WTC11 (cell line): Measurements from ENCODE around the gene DUS1L. TPM values are rescaled to one million over a fixed set of nuclear protein-coding genes. Genes with fewer than 3 reads are reported as not detected.

ENCODE experiments used
- ATAC-seq: fragments of 200-7000 bp; cut with Tn5 transposase; 2 replicates; pipeline ENCODE4 v1.10.0; 2021; ENCODE audit warnings: mild to moderate bottlenecking, moderate library complexity
- CTCF ChIA-PET: fragments of 300-600 bp; sonication (Branson Sonifier 250); formaldehyde crosslinking; loops from one replicate; lab custom pipeline; 2021; ENCODE audit warnings: antibody characterized with exemption; lab: Charles Lee
- POLR2A ChIA-PET: fragments of 350-600 bp; sonication (Branson Sonifier 250); formaldehyde crosslinking; loops from one replicate; lab custom pipeline; 2021; ENCODE audit warnings: antibody characterized with exemption; lab: Charles Lee
- DNase-seq: peaks from one replicate; pipeline ENCODE4 v3.0.0; 2021; ENCODE audit warnings: low spot score
- H3K27ac Mint-ChIP-seq: 2 replicates; pipeline ENCODE4 v1.8.0; 2021; ENCODE audit warnings: mixed read lengths
- H3K27me3 Mint-ChIP-seq: 2 replicates; pipeline ENCODE4 v1.8.0; 2021; ENCODE audit warnings: low read depth, mild to moderate bottlenecking, moderate library complexity, mixed read lengths
- H3K36me3 Mint-ChIP-seq: 2 replicates; pipeline ENCODE4 v1.8.0; 2021; ENCODE audit warnings: mixed read lengths
- H3K4me1 Mint-ChIP-seq: 2 replicates; pipeline ENCODE4 v1.8.0; 2022; ENCODE audit warnings: mixed read lengths
- H3K4me3 Mint-ChIP-seq: 2 replicates; pipeline ENCODE4 v1.8.0; 2021; ENCODE audit warnings: mild to moderate bottlenecking, moderate library complexity, mixed read lengths
- H3K9me3 Mint-ChIP-seq: 2 replicates; pipeline ENCODE4 v1.8.0; 2021; ENCODE audit warnings: mixed read lengths
- ELF4 ChIP-seq: sonication (generic); formaldehyde crosslinking; IDR thresholded peaks from 2 replicates; pipeline ENCODE4 v1.8.1; 2022; ENCODE audit warnings: low read depth, mild to moderate bottlenecking, moderate library complexity, missing genetic modification reagents
- HMGA2 ChIP-seq: fragments of 250-450 bp; sonication (Bioruptor Pico); IDR thresholded peaks from 2 replicates; pipeline ENCODE4 v1.4.0; 2021; ENCODE audit warnings: mild to moderate bottlenecking, moderate library complexity
- IRF2 ChIP-seq: sonication (generic); formaldehyde crosslinking; IDR thresholded peaks from 2 replicates; pipeline ENCODE4 v1.8.0; 2022; ENCODE audit warnings: low read depth, missing genetic modification reagents, borderline replicate concordance
- JUN ChIP-seq: sonication (generic); formaldehyde crosslinking; IDR thresholded peaks from 2 replicates; pipeline ENCODE4 v1.8.0; 2023; ENCODE audit warnings: mild to moderate bottlenecking, missing genetic modification reagents
- NR1H2 ChIP-seq: sonication (generic); formaldehyde crosslinking; IDR thresholded peaks from 2 replicates; pipeline ENCODE4 v1.9.0; 2021; ENCODE audit warnings: mild to moderate bottlenecking, moderate library complexity, missing genetic modification reagents
- RELA ChIP-seq: sonication (generic); formaldehyde crosslinking; IDR thresholded peaks from 2 replicates; pipeline ENCODE4 v1.8.1; 2022; ENCODE audit warnings: missing genetic modification reagents, mild to moderate bottlenecking, borderline replicate concordance
- SMAD4 ChIP-seq: sonication (generic); formaldehyde crosslinking; IDR thresholded peaks from 2 replicates; pipeline ENCODE4 v1.8.0; 2022; ENCODE audit warnings: mild to moderate bottlenecking, missing genetic modification reagents
- ZNF263 ChIP-seq: sonication (generic); formaldehyde crosslinking; IDR thresholded peaks from 2 replicates; pipeline ENCODE4 v1.8.1; 2022; ENCODE audit warnings: low read depth, mild to moderate bottlenecking, moderate library complexity, missing genetic modification reagents
- ZNF396 ChIP-seq: fragments of 250-450 bp; sonication (Bioruptor Pico); IDR thresholded peaks from 2 replicates; pipeline ENCODE4 v1.8.0; 2021; ENCODE audit warnings: mild to moderate bottlenecking, moderate library complexity, borderline replicate concordance
- total RNA-seq: library from RNA; stranded (reverse); gene quantifications from 3 replicates; pipeline ENCODE4 v1.2.3, GENCODE V29; 2021
- TF ChIP-seq, protein P1 (sequence below): sonication (generic); formaldehyde crosslinking; IDR thresholded peaks from 2 replicates; pipeline ENCODE4 v1.8.1; 2022; ENCODE audit warnings: missing genetic modification reagents, borderline replicate concordance
- TF ChIP-seq, protein P2 (sequence below): sonication (generic); formaldehyde crosslinking; IDR thresholded peaks from 2 replicates; pipeline ENCODE4 v1.8.1; 2023; ENCODE audit warnings: mild to moderate bottlenecking, missing genetic modification reagents, moderate library complexity
- TF ChIP-seq, protein P3 (sequence below): fragments of 250-450 bp; sonication (Bioruptor Pico); IDR thresholded peaks from 2 replicates; pipeline ENCODE4 v2.1.2; 2022; ENCODE audit warnings: mild to moderate bottlenecking, moderate library complexity
- TF ChIP-seq, protein P4 (sequence below): sonication (generic); formaldehyde crosslinking; conservative IDR thresholded peaks from 2 replicates; pipeline ENCODE4 v1.8.1; 2023; ENCODE audit warnings: mild to moderate bottlenecking, low read depth, missing genetic modification reagents, moderate library complexity
- TF ChIP-seq, protein P5 (sequence below): sonication (generic); formaldehyde crosslinking; IDR thresholded peaks from 2 replicates; pipeline ENCODE4 v1.8.1; 2023; ENCODE audit warnings: mild to moderate bottlenecking, missing genetic modification reagents, borderline replicate concordance

DUS1L gene
- total RNA-seq, 1 experiment from 2014 or later = 120 TPM

DNA sequence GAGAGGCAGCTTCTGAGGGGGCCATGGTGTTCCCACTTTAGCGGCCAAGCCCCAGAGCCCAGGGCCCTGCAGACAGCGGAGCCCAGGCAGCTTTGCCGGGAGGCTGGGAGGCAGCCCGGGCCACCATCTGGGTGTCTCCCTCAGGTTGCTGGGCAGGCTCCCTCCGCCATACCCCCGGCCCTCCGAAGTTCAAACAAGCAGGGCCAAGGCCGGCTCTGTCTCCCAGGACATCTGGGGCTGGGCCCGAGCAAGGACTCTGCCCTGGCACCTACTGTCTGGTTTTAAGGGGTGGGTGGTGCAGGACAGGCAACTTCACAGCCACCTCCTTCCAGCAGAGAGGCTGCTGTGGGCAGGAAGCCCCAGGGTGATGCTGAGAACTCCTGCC is 2.6 kb downstream of the DUS1L start:
- DNase-seq (no peak), ATAC-seq (no peak)
- TF ChIP-seq HMGA2 (CRISPR knock-in tag) (no peak), JUN (CRISPR knock-in tag) (no peak), IRF2 (CRISPR knock-in tag) (no peak), SMAD4 (CRISPR knock-in tag) (no peak)
- TF ChIP-seq, protein P1, sequence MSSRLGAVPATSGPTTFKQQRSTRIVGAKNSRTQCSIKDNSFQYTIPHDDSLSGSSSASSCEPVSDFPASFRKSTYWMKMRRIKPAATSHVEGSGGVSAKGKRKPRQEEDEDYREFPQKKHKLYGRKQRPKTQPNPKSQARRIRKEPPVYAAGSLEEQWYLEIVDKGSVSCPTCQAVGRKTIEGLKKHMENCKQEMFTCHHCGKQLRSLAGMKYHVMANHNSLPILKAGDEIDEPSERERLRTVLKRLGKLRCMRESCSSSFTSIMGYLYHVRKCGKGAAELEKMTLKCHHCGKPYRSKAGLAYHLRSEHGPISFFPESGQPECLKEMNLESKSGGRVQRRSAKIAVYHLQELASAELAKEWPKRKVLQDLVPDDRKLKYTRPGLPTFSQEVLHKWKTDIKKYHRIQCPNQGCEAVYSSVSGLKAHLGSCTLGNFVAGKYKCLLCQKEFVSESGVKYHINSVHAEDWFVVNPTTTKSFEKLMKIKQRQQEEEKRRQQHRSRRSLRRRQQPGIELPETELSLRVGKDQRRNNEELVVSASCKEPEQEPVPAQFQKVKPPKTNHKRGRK (CRISPR knock-in tag) = no peak
- TF ChIP-seq, protein P2, sequence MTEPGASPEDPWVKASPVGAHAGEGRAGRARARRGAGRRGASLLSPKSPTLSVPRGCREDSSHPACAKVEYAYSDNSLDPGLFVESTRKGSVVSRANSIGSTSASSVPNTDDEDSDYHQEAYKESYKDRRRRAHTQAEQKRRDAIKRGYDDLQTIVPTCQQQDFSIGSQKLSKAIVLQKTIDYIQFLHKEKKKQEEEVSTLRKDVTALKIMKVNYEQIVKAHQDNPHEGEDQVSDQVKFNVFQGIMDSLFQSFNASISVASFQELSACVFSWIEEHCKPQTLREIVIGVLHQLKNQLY = no peak
- Mint-ChIP-seq H3K4me3 (no peak overlapping the region), H3K36me3 (peaks cover 3% of the 10 kb centered on the region; the same call in 1 of the 2 replicates), H3K9me3 (no peaks in the 10 kb centered on the region), H3K27ac (no peak overlapping the region), H3K27me3 (no peaks in the 10 kb centered on the region), H3K4me1 (0 out of 2 replicates have a peak, but pooled peaks cover 2% of the 10 kb centered on the region)
- CTCF ChIA-PET = interaction anchor here (2.2 to 2.6 kb wide), 2 partner anchors 25 to 33 kb away, joined by 7 to 19 read pairs; partner anchors contain the start of gene DCXR
- POLR2A ChIA-PET = no interaction called here

DNA sequence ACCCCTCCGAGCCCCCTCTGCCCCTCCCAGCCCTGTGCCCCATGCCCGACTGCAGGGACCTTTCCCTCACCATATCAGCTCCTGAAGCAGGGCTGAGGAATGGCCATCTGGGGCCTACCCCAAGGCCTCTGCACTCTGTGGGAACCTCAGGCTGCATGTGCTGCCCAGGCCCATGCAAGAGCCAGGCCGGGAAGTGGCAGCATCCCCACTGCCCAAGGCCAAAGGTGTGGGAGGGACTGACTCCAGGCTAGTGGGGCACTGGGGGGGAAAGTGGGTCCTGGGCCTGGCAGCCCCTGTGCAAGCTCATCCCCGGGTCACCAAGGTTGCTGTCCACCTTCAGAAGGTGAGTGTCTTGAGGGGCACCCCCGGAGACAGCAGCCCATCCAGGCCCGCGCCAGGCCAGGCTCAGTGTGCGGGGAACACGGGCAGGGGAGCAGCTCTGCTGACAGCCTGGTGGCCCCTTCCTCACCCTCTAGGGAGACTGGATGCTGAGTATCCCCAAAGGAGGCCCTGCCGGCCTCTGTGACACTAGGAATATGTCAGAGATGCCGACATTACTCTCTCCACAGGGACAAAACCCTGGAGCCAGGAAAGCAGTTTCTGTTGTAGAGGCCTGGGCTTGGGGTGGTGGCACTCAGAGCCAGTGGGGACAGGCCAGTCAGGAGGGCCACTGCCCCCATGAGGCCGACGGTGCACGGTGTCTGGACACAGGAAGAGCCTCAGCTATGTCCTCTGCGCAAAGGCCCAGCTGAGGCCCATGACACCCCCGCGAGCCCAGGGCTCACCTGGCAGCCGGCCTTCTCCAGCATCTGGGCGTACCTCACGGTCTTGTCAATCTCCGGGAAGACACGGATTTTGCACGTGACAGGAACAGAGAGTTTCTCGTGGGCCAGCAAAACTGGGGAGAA is 3.3 kb downstream of the DUS1L start:
- no peak for ATAC-seq
- Mint-ChIP-seq H3K4me3 (no peak overlapping the region), H3K4me1 (0 out of 2 replicates have a peak, but pooled peaks cover 2% of the 10 kb centered on the region), H3K27me3 (no peaks in the 10 kb centered on the region), H3K27ac (no peak overlapping the region), H3K36me3 (peaks cover 3% of the 10 kb centered on the region; the same call in 1 of the 2 replicates)
- DNase-seq = no peak
- POLR2A ChIA-PET = no interaction called here
- TF ChIP-seq ZNF396 (CRISPR knock-in tag) (no peak), RELA (no peak)
- TF ChIP-seq, protein P3, sequence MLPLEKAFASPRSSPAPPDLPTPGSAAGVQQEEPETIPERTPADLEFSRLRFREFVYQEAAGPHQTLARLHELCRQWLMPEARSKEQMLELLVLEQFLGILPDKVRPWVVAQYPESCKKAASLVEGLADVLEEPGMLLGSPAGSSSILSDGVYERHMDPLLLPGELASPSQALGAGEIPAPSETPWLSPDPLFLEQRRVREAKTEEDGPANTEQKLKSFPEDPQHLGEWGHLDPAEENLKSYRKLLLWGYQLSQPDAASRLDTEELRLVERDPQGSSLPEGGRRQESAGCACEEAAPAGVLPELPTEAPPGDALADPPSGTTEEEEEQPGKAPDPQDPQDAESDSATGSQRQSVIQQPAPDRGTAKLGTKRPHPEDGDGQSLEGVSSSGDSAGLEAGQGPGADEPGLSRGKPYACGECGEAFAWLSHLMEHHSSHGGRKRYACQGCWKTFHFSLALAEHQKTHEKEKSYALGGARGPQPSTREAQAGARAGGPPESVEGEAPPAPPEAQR (CRISPR knock-in tag) = no peak
- TF ChIP-seq, all 79 proteins: peak for 0
- H3K9me3 Mint-ChIP-seq = no peaks in the 10 kb centered on the region
- CTCF ChIA-PET = interaction anchor here (0.6 to 2.6 kb wide), 2 partner anchors 32 to 42 kb away, joined by 4 to 19 read pairs; no protein-coding TSS in a partner anchor

DNA sequence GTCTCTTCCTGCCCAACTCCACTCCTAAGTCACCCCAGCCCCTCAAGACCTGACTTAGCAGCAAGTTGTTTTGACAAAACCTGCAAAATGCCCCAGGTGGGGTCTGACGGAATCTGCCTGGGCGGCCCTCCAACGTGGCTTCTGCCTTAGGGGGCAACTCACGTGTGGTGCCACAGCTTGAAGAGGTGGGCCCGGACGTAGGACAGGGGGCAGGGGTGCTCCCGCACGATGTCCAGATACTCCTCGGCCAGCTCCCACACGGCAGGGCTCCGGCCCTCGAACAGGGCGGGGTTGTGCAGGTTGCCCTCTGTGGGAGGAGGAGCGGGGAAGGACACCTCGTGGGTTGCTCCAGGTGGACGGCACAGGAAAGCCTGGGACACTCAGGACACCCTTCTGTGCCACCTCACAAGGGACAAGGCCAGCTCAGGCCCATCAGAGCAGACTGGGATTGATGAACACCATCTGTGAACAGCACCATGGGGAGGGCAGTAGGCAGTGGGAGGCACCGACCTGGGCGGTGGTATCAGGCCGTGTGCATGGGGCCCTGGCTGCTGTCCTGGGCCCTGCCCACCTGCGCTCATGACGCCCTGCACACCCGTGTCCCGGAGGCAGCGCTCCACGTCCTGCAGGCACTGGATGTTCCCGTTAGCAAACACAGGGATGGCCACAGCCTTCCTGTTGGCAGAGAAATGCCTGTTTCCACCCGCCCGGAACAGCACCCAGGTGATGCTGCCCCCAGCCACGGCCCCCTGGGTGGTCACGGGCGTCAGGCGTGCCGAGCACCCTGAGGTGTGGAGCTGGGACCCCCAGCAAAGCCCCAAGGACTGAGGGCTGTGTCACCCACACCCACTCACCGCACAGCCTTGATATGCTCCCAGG is 4.3 kb downstream of the DUS1L start:
- Mint-ChIP-seq H3K4me3 (no peak overlapping the region), H3K36me3 (peaks cover 3% of the 10 kb centered on the region; the same call in 1 of the 2 replicates), H3K4me1 (0 out of 2 replicates have a peak, but pooled peaks cover 2% of the 10 kb centered on the region), H3K27me3 (no peaks in the 10 kb centered on the region), H3K27ac (no peak overlapping the region), H3K9me3 (no peaks in the 10 kb centered on the region)
- TF ChIP-seq, protein P4, sequence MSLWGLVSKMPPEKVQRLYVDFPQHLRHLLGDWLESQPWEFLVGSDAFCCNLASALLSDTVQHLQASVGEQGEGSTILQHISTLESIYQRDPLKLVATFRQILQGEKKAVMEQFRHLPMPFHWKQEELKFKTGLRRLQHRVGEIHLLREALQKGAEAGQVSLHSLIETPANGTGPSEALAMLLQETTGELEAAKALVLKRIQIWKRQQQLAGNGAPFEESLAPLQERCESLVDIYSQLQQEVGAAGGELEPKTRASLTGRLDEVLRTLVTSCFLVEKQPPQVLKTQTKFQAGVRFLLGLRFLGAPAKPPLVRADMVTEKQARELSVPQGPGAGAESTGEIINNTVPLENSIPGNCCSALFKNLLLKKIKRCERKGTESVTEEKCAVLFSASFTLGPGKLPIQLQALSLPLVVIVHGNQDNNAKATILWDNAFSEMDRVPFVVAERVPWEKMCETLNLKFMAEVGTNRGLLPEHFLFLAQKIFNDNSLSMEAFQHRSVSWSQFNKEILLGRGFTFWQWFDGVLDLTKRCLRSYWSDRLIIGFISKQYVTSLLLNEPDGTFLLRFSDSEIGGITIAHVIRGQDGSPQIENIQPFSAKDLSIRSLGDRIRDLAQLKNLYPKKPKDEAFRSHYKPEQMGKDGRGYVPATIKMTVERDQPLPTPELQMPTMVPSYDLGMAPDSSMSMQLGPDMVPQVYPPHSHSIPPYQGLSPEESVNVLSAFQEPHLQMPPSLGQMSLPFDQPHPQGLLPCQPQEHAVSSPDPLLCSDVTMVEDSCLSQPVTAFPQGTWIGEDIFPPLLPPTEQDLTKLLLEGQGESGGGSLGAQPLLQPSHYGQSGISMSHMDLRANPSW (CRISPR knock-in tag) = no peak
- TF ChIP-seq ZNF263 (CRISPR knock-in tag) = no peak
- TF ChIP-seq, protein P5, sequence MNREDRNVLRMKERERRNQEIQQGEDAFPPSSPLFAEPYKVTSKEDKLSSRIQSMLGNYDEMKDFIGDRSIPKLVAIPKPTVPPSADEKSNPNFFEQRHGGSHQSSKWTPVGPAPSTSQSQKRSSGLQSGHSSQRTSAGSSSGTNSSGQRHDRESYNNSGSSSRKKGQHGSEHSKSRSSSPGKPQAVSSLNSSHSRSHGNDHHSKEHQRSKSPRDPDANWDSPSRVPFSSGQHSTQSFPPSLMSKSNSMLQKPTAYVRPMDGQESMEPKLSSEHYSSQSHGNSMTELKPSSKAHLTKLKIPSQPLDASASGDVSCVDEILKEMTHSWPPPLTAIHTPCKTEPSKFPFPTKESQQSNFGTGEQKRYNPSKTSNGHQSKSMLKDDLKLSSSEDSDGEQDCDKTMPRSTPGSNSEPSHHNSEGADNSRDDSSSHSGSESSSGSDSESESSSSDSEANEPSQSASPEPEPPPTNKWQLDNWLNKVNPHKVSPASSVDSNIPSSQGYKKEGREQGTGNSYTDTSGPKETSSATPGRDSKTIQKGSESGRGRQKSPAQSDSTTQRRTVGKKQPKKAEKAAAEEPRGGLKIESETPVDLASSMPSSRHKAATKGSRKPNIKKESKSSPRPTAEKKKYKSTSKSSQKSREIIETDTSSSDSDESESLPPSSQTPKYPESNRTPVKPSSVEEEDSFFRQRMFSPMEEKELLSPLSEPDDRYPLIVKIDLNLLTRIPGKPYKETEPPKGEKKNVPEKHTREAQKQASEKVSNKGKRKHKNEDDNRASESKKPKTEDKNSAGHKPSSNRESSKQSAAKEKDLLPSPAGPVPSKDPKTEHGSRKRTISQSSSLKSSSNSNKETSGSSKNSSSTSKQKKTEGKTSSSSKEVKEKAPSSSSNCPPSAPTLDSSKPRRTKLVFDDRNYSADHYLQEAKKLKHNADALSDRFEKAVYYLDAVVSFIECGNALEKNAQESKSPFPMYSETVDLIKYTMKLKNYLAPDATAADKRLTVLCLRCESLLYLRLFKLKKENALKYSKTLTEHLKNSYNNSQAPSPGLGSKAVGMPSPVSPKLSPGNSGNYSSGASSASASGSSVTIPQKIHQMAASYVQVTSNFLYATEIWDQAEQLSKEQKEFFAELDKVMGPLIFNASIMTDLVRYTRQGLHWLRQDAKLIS (CRISPR knock-in tag) = no peak
- TF ChIP-seq, protein P1 (CRISPR knock-in tag) = no peak
- no peak for TF ChIP-seq HMGA2 (CRISPR knock-in tag)
- TF ChIP-seq NR1H2 (CRISPR knock-in tag) = no peak
- no peak for TF ChIP-seq ELF4 (CRISPR knock-in tag)
- POLR2A ChIA-PET = interaction anchor here (0.9 kb wide), 1 partner anchor 31 kb away, joined by 3 read pairs; no protein-coding TSS in a partner anchor
- CTCF ChIA-PET = interaction anchor here (0.6 to 1.0 kb wide), 2 partner anchors 31 to 41 kb away, joined by 4 to 6 read pairs; no protein-coding TSS in a partner anchor
- ATAC-seq = no peak
- DNase-seq = no peak
